ENCODE data around the gene CSNK1G1. TPM values are rescaled to one million over a fixed set of nuclear protein-coding genes. Genes with fewer than 3 reads are reported as not detected.

CSNK1G1 gene
- total RNA-seq, 2 experiments from 2014 or later: 16.7 to 20.4 TPM

GRCh38 chr15:64187396-64188191 lies 168.4 kb downstream of the CSNK1G1 start:
- no peak overlapping the region for H3K4me3 Mint-ChIP-seq
- POLR2A ChIA-PET: interaction anchor here (1.3 kb wide), 1 partner anchor 11 kb away, joined by 4 read pairs; no protein-coding TSS in a partner anchor
- no peak for ATAC-seq

DNA sequence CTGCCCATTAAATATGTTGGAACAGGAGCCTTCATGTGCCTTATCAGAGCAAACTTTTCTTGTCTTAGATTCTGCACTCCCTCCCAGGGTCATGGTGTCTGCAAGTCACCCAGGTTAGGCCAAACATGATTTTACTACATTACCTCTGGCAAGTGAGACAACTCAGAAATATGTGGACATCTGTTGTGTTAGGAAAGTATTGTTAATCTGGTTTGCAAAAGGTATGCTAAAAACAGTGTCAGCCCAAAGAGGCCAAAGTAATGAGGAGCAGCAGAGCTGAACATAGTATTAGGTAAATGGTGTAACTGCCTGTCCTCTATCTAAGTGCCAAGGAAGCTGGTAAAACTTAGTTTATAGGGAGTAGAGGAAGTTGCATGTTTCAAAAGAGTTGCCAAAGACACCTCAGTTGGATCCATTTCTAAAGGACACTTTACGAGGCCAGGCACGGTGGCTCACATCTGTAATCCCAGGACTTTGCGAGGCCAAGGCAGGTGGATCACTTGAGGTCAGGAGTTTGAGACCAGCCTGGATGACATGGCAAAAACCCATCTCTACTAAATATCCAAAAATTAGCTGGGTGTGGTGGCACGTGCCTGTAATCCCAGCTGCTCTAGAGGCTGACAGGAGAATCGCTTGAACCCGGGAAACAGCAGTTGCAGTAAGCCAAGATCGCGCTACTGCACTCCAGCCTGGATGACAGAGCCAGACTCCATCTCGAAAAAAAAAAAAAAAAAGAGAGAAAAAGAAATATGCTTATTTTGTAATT lies 170.6 kb downstream of the CSNK1G1 start:
- intact Hi-C loops (cut with micrococcal nuclease): no loop called here
- peaks cover 11% of the 10 kb centered on the region for H3K36me3 Mint-ChIP-seq (ENCODE audit: low read depth)
- ChIA-PET CTCF (interaction anchor here (1.3 to 1.6 kb wide), 2 partner anchors 32 to 46 kb away, joined by 3 read pairs; no protein-coding TSS in a partner anchor), POLR2A (interaction anchor here (0.6 to 1.1 kb wide), 3 partner anchors 14 to 1368 kb away, joined by 3 to 4 read pairs (median 3); no protein-coding TSS in a partner anchor)
- no peaks in the 10 kb centered on the region for H3K9me3 Mint-ChIP-seq
- TF ChIP-seq, protein P1, sequence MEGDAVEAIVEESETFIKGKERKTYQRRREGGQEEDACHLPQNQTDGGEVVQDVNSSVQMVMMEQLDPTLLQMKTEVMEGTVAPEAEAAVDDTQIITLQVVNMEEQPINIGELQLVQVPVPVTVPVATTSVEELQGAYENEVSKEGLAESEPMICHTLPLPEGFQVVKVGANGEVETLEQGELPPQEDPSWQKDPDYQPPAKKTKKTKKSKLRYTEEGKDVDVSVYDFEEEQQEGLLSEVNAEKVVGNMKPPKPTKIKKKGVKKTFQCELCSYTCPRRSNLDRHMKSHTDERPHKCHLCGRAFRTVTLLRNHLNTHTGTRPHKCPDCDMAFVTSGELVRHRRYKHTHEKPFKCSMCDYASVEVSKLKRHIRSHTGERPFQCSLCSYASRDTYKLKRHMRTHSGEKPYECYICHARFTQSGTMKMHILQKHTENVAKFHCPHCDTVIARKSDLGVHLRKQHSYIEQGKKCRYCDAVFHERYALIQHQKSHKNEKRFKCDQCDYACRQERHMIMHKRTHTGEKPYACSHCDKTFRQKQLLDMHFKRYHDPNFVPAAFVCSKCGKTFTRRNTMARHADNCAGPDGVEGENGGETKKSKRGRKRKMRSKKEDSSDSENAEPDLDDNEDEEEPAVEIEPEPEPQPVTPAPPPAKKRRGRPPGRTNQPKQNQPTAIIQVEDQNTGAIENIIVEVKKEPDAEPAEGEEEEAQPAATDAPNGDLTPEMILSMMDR (IDR thresholded peaks at IDR 0.05): no peak
- H3K27ac Mint-ChIP-seq: no peak overlapping the region
- H3K4me3 Mint-ChIP-seq: no peak overlapping the region
- DNase-seq (no peak), ATAC-seq (no peak)
- H3K4me1 Mint-ChIP-seq (ENCODE audit: low read depth): peaks cover 12% of the 10 kb centered on the region
- H3K27me3 Mint-ChIP-seq: no peaks in the 10 kb centered on the region

More at GRCh38 chr15:64187396-64188191, 168.4 kb downstream of the CSNK1G1 start:
- CTCF ChIA-PET: interaction anchor here (1.2 to 1.6 kb wide), 2 partner anchors 17 to 435 kb away, joined by 3 to 4 read pairs; no protein-coding TSS in a partner anchor
- H3K27ac Mint-ChIP-seq: peak overlapping the region; percentile 10
- H3K9me3 Mint-ChIP-seq: no peaks in the 10 kb centered on the region
- intact Hi-C loops (cut with micrococcal nuclease): no loop called here
- DNase-seq: no peak
- peaks cover 11% of the 10 kb centered on the region for H3K36me3 Mint-ChIP-seq (ENCODE audit: low read depth)
- peaks cover 12% of the 10 kb centered on the region for H3K4me1 Mint-ChIP-seq (ENCODE audit: low read depth)
- no peaks in the 10 kb centered on the region for H3K27me3 Mint-ChIP-seq
- TF ChIP-seq, protein P1 (IDR thresholded peaks at IDR 0.05): no peak

- Mint-ChIP-seq H3K27me3 (no peaks in the 10 kb centered on the region), H3K4me1 (ENCODE audit: low read depth) (peaks cover 4% of the 10 kb centered on the region), H3K27ac (no peak overlapping the region), H3K9me3 (no peaks in the 10 kb centered on the region), H3K36me3 (ENCODE audit: low read depth) (peaks cover 8% of the 10 kb centered on the region), H3K4me3 (no peak overlapping the region)
- no peak for ATAC-seq
- DNase-seq: no peak
- TF ChIP-seq, protein P1 (IDR thresholded peaks at IDR 0.05): no peak
- POLR2A ChIA-PET: no interaction called here
- intact Hi-C loops (cut with micrococcal nuclease): no loop called here
- CTCF ChIA-PET: no interaction called here
These were observed 173.1 kb downstream of the CSNK1G1 start for GRCh38 chr15:64182859-64183370.

- ChIA-PET CTCF (no interaction called here), POLR2A (interaction anchor here (0.8 kb wide), 1 partner anchor 17 kb away, joined by 3 read pairs; the partner anchor contains the start of gene PPIB)
- TF ChIP-seq, protein P1 (IDR thresholded peaks at IDR 0.05): no peak
- Mint-ChIP-seq H3K4me1 (ENCODE audit: low read depth) (no peaks in the 10 kb centered on the region), H3K9me3 (no peaks in the 10 kb centered on the region), H3K4me3 (no peak overlapping the region), H3K36me3 (ENCODE audit: low read depth) (peaks cover 5% of the 10 kb centered on the region), H3K27ac (no peak overlapping the region), H3K27me3 (no peaks in the 10 kb centered on the region)
- intact Hi-C loops (cut with micrococcal nuclease): no loop called here
- ATAC-seq: no peak
- no peak for DNase-seq
These were observed 175.6 kb downstream of the CSNK1G1 start for GRCh38 chr15:64180235-64180824.

Data from activated CD8-positive, alpha-beta T cell treated with anti-CD3 and anti-CD28 coated beads for 36 hours (primary cell).